Measurements from ENCODE around the gene TPRX1.
"Not testable (repeated sequence)": the region's sequence is repeated elsewhere in the genome, so short reads cannot be mapped to it uniquely, and the experiment has no call there.

TPRX1 gene

DNA sequence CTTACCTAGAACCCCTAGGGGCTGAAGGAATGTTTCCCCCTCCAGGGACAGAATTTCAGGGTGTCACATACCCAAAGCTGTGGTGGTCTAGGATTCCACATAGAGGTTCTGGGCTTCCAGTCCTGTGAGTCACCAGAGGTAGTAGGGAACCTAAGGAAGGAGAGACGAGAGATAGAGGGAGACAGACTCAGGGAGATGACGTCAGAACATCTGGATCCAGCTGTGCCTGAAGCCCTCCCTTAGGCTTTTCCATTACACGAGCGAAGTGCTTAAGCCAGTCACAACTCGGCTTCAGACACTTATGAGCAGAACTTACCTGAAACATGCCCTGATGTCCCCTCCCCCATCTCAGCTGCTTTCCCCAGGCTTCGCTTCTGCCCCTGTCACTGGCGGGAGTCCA is 37.7 kb downstream of the TPRX1 start:
- DNase-seq (ENCODE audit: low read depth) = no peak

DNA sequence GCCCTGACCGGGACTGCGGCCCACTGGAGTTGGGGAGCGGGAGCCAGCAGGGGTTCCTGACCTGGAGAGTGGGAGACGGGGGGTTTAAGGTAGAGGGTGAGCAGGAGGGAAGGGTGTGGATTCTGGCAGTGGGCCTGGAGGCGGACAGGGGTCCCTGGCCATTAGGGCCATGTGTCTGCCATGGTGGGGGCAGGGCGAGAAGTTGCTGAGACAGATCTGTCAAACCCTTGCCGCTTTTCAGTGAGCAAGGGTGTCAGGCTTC is 38.1 kb downstream of the TPRX1 start:
- DNase-seq (ENCODE audit: low read depth) = no peak

DNA sequence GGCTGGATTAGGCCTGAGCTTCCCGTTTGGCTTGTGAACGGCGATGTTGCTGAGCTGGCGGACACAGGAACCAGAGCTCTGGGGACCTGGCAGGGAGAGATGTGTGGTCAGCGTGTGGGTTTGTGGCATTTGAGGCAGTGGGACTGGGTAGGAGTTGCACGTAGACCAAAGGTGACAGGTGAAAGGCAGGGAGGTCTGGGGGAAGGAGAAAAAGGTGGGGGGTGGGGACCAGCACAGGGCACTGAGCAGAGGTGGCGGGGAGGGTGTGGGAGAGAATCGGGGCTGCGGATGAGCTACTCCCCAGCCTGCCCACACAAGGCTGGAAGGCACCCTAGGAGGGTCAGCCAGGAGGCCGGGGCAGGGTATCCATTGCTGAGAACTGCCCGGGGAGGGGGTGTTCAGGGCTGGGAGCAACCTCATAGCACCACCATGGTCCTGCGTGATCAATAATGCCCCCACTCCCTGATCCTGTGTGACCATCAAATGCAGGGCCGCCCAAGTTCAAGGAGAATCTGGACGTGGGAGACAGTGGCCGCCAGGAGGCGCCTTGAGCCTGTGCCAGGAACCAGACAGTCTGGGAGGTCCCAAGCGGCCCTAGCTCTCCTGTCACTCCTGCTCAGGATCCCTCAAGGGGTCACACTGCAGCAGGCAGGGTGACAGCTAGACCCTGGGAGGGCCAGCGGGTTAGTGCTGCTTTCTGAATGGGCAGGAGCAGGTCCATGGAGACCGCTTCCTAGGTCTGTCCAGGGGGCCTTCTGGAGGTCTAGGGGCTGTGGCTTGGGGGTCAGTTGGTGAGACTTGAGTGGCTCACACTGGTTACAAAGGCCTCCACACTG is 38.6 kb downstream of the TPRX1 start:
- no peak for DNase-seq (ENCODE audit: low read depth)

DNA sequence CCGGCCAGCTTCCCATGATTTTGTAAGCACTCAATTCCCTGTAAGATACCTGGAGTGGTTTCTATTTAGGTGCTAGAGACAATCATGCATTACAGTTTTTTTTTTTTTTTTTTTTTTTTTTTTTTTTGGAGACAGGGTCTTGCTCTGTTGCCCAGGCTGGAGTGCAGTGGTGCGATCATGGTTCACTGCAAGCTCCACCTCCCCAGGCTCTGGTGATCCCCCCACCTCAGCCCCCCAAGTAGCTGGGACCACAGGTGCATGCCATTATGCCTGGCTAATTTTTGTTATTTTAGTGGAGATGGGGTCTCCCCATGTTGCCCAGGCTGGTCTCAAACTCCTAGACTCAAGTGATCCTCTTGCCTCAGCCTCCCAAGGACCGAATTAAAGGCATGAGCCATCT is 39.6 kb downstream of the TPRX1 start:
- not testable (repeated sequence) for DNase-seq (ENCODE audit: low read depth)

DNA sequence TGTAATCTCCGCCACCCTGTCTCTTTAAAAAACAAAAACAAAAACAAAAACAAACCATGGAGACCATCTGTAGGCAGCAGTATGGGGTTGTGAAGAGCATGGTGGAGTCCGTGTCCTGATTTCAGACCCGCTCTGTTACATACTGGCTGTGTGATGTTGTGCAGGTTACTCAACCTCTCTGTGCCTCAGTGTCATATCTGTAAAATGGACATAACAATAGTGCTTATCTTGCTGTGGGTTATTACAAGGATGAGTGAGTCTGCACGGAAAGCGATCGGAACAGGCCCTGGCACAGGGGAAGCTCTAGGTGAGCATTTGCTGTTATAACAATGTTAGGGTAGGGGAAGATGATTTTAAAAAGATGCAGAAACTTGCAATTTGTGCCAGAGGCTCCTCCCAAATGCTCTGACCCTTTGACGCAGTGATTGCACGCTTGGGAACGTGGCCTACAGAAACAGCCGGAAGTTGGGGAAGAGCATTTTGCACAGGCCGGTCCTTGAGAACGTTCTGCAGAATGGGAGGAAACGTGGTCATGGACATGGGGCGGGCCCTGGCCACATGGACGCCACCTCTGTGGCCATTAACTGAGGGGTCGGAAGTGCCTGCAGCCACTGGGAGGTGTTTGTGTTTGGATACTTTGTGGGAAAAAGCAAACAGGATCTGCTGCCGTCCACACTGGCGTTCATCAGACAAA is 41.6 kb downstream of the TPRX1 start:
- DNase-seq (ENCODE audit: low read depth) = no peak

DNA sequence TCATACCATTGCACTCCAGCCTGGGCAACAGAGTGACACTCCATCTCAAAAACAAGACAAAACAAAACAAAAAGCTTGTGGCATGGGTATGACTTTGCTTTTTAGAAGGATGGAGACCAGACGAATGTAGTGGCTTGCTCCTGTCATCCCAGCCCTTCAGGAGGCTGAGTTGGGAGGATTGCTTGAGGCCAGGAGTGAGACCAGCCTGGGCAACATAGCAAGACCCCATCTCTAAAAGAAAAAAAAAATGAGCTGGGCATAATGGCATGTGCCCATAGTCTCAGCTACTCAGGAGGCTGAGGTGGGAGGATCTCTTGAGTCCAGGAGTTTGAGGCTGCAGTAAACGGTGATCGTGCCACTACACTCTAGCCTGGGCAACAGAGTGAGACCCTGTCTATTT is 42.2 kb downstream of the TPRX1 start:
- DNase-seq (ENCODE audit: low read depth) = no peak

DNA sequence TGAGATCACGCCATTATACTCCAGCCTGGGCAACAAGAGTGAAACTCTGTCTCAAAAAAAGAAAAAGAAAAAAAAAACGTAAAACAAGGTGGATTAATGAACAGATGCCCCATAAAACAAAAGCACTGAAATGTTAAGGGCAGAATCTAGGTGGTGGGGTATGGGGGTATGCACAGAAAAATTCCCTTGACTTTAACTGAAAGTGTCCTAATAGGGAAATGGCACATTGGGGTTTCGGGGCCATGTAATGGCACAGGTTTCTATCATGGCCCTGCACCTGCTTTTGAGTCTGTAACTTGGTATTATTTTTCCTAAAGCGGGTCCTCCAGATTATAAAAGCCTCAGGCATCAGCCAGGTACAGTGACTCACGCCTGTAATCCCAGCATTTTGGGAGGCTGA is 42.8 kb downstream of the TPRX1 start:
- DNase-seq (ENCODE audit: low read depth) = no peak

DNA sequence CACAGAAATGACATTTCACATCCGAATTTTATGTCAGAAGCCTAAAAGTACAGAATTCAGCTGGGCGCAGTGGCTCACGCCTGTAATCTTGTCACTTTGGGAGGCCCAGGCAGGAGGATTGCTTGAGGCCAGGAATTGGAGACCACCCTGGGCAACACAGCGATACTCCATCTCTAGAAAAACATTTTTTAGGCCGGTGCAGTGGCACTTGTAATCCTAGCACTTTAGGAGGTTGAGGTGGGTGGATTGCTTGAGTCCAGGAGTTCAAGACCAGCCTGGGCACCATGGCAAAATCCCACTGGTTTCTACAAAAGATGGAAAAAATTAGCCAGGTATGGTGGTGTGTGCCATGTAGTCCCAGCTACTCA is 43.7 kb downstream of the TPRX1 start:
- DNase-seq (ENCODE audit: low read depth) = no peak

DNA sequence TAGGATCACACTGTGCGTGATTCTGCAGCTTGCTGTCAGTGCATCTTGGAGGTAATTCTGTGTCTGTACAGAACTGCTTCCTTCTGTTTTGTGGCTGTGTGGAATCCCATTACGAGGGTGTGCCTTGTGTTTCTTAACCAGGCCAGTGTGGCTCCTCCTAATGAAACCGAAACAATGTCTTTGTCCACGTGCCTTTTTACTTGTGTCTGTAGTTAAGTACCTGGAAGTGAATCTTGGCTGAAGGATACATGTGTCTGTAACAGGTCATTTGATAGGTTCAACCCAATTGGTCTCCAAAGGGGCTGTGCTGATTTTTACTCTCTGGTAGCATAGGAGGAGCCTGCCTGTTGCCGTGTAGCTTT is 45.9 kb downstream of the TPRX1 start:
- DNase-seq (ENCODE audit: low read depth) = no peak

DNA sequence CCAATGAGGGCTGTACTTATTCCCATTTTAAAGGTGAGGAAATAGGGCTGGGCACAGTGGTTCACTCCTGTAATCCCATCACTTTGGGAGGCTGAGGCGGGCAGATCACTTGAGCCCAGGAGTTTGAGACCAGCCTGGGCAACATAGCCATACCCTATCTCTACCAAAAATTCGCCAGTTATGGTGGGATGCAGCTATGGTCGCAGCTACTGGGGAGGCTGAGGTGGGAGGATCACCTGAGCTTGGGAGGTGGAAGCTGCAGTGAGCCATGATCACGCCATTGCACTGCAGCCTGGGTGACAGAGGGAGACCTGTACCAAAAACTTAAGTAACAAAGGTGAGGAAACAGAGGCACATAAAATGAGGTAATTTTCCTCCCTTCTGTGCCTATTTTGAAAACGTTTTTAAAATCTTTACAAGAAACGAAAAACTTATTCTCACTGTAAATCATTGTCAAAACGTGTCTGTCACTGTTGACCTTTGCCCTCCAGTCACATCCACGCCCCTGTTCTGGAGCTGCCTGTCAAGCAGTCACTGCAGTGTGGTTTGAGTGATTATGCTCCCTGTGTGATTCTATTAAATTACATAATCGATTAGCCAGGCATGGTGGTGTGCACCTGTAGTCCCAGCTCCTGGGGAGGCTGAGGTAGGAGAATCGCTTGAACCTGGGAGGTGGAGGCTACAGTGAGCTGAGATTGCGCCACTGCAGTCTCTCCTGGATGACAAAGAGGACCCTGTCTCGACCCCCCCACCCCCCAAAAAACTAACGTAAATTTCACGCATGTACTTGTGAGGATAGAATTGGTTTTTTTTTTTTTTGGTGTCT is 46.5 kb downstream of the TPRX1 start:
- DNase-seq (ENCODE audit: low read depth) = no peak

DNA sequence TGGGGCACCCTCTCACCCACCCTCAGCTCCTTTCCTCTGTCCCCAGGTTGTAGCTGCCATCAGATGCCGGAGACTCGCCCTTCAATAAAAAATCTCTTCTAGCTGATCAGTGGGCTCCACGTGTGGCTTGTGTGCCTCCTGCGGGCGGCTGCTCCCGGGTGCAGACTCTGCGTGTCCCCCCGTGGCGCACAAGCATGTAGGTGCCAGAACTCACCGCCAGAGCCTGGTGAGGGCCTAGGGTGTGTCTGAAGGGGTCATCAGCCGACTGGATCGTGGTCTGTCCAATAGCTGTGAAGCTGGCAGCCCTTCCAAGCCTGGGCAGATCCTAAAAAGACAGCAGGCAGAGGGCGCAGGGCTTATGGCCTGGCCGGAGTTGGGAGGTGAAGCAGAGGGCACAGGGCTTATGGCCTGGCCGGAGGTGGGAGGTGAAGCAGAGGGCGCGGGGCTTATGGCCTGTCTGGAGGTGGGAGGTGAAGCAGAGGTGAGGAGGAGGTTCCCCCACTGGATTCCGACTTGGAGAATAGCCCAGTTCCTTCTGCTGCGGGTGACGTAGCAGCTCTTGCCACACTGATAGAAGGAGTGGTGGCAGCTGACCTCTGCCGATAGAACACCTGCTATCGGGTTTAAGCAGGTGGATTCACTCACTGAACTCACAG is 47.3 kb downstream of the TPRX1 start:
- DNase-seq (ENCODE audit: low read depth) = no peak

DNA sequence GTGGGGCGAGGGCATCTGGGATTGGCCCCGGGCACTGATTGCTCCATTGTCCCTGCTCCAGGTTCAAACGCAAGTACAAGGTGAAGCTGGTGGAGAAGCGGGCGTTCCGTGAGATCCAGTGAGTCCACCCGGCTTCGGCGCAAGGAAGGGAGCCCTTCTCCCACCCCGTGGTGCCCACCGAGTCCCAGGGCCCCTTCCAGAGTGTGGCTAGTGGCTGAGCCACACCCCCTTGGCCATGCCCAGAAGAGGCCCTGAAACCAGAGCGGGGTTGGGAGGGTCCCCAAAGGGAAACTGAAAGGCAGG is 47.8 kb downstream of the TPRX1 start:
- no peak for DNase-seq (ENCODE audit: low read depth)

DNA sequence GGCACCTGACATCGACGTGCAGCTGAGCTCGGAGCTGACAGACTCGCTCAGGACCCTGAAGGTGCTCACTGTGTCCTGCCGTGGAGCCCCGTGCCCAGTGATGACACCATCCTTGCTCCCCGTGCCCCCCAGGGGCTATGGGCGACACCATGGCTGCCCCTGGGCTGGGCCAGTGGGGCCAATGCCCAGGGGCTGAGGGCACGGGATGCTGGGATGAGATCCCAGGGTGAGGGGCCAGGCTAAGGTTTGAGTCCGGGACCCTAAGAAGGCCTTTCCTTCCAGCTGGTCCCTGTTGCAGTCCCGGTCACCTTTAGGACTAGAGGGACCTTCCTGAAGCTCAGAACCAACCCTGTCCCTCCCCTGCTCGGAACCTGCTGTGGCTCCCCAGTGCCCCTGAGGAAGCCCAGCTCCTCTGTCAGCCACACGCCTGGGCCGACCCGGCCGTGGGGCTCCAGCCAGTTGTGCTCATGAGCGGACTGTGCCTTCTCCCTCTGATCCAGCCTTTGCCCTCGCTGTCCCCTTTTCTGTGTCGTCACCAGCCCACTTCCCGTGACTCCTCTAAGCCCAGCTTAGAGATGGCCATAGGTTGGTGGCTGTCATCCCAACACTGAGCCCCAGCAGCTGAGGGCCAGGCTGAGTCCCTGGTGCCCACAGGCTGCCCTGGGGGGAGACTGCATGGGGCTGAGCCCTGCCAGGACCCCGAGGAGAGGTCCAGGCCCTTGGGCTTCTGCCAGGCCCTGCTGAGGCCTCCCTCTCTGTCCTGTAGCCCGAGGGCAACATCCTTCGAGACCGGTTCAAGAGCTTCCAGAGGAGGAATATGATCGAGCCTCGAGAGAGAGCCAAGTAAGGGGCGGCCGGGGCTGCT is 48.4 kb downstream of the TPRX1 start:
- no peak for DNase-seq (ENCODE audit: low read depth)

DNA sequence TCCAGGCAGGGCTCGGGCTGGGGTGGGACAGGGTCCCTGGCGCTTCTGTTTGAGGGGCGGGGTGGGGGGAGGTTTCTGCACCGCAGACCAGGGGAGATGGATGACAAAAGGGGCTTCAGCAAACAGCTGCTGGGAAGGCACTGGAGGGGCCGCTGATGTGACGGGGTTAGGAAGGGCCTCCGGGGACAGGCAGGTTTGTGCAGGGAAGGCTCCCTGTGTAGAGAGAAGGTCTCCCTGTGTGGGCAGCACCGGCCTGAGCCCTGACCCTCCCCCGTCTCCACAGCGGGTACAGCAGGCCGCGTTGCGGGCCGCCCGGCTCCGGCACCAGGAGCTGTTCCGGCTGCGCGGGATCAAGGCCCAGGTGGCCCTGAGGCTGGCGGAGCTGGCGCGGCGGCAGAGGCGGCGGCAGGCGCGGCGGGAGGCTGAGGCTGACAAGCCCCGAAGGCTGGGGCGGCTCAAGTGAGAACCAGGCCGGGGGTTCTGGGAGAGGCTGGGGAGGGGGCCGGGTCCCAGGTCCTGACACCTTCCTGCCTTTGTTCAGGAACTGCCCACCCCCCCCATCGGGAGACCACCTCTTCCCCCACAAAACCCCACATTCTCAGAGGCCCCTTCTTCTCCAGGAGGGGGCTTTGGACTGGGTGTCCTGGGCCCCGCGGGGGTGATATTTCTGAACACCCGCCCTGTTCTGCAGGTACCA is 49.1 kb downstream of the TPRX1 start:
- no peak for DNase-seq (ENCODE audit: low read depth)

DNA sequence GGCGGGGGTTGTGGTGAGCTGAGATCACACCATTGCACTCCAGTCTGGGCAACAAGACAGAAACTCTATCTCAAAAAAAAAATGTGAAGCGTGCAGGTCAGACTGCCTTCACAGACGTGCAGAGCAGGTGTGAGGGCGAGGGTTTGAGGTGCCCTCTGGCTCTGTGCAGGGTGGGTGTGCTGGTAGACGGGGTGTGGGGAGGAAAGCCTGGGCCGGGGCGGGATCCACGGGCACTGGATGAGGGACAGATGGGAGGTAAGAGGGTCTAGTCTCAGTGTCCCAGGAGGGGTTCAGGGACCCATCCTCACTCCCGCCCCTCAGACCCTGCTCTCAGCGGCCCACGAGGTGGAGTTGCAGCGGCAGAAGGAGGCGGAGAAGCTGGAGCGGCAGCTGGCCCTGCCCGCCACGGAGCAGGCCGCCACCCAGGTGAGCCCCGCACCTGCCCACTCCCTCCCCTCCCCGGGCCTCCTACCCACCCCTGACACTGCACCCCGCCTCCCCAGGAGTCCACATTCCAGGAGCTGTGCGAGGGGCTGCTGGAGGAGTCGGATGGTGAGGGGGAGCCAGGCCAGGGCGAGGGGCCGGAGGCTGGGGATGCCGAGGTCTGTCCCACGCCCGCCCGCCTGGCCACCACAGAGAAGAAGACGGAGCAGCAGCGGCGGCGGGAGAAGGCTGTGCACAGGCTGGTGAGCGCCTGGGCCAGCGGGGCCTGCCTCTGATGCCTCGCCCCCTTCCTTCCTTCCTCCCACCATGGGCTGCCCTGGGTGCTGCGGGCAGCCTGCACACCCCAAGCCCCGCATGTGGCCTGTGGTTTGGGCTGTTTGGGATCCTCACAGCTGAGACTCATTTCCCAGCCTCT is 49.9 kb downstream of the TPRX1 start:
- no peak for DNase-seq (ENCODE audit: low read depth)

DNA sequence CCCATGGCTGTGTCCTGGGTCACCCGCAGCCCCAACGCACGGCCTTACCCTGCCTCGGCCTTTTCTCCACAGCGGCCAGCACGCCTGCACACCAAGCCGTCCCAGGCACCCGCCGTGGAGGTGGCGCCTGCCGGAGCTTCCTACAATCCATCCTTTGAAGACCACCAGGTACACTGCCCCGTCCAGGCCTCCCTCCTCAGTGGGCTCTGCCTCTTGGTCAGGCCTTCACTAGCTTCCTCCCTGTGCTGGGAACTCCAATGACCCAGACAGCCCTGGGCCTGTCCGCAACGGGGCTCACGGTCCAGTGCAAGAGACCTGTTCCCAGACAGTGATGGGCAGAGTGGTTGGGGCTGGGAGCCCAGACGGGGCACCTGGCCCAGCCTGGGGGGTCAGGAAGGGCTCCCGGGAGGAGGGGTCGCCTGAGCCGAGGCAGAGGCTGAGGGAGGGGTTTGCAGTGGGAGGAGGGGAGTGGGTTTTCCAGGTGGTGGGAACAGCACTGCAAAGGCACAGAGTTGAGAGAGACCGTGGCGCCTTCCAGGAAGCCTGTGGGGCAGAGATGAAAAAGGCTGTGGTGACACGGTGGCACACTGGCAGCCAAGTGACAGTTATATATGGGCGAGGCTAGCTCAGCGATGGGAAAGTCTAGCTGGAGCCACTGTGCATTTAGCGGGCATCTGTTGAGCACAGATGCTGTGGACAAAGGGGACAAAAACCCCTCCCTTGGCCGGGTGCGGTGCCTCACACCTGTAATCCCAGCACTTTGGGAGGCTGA is 51.7 kb downstream of the TPRX1 start:
- DNase-seq (ENCODE audit: low read depth) = no peak

Data from HS-27A (cell line).